Measurements from ENCODE around the gene CHRM4.
A peak's percentile ranks its signal among the peaks of the same experiment; 100 is the strongest.
"Not testable (repeated sequence)": the region's sequence is repeated elsewhere in the genome, so short reads cannot be mapped to it uniquely, and the experiment has no call there.

Gene CHRM4

GRCh38 chr11:46381048-46381818 lies 10.3 kb downstream of the CHRM4 start, which contains the start of gene MDK:
MDK (plus strand) TSS chr11:46381669; CDS start chr11:46382058, 389 bp downstream.
- H2AFZ ChIP-seq (ENCODE audit: low read depth), result peak within 1 kb of the TSS; percentile 18; the same call in 1 of the 2 replicates
- no peak for TF ChIP-seq CTCF (conservative IDR thresholded peaks at IDR 0.05; ENCODE audit: low read depth, low read length)
- no peak within 1 kb of the TSS for H3K27ac ChIP-seq
- no peaks in the 10 kb centered on the region for H3K36me3 ChIP-seq (ENCODE audit: insufficient read depth)
- H3K4me1 ChIP-seq (ENCODE audit: low read depth, poor library complexity, severe bottlenecking), result peaks cover 9% of the 10 kb centered on the region
- no peaks in the 10 kb centered on the region for H3K79me2 ChIP-seq (ENCODE audit: insufficient read depth, low read depth)
- no peaks in the 10 kb centered on the region for H4K20me1 ChIP-seq (ENCODE audit: insufficient read depth)
- no peak within 1 kb of the TSS for H3K4me3 ChIP-seq (IDR thresholded peaks at IDR 0.05; ENCODE audit: insufficient read depth, low read depth, low read length)
- H3K27me3 ChIP-seq (ENCODE audit: insufficient read depth, low read depth), result peaks cover 15% of the 10 kb centered on the region
- peak within 1 kb of the TSS; percentile 100 for H3K4me2 ChIP-seq
- peak within 1 kb of the TSS; percentile 32; the same call in 1 of the 2 replicates for H3K9ac ChIP-seq

GRCh38 chr11:46380340-46381047 lies 11.1 kb downstream of the CHRM4 start:
- Histone ChIP-seq H3K9ac (peak overlapping the region; percentile 32; the same call in 1 of the 2 replicates), H4K20me1 (ENCODE audit: insufficient read depth) (no peaks in the 10 kb centered on the region), H3K27me3 (ENCODE audit: insufficient read depth, low read depth) (peaks cover 15% of the 10 kb centered on the region), H3K36me3 (ENCODE audit: insufficient read depth) (no peaks in the 10 kb centered on the region), H3K4me1 (ENCODE audit: low read depth, poor library complexity, severe bottlenecking) (peaks cover 9% of the 10 kb centered on the region), H3K27ac (no peak overlapping the region), H3K4me2 (peak overlapping the region; percentile 100), H3K79me2 (ENCODE audit: insufficient read depth, low read depth) (no peaks in the 10 kb centered on the region), H3K4me3 (IDR thresholded peaks at IDR 0.05; ENCODE audit: insufficient read depth, low read depth, low read length) (no peak overlapping the region), H2AFZ (ENCODE audit: low read depth) (no peak overlapping the region)
- TF ChIP-seq CTCF (conservative IDR thresholded peaks at IDR 0.05; ENCODE audit: low read depth, low read length), result no peak

GRCh38 chr11:46379482-46380293 lies 11.9 kb downstream of the CHRM4 start:
- H3K4me2 ChIP-seq; H3K36me3 ChIP-seq (ENCODE audit: insufficient read depth); H2AFZ ChIP-seq (ENCODE audit: low read depth); H3K9ac ChIP-seq; H3K4me3 ChIP-seq (IDR thresholded peaks at IDR 0.05; ENCODE audit: insufficient read depth, low read depth, low read length); H4K20me1 ChIP-seq (ENCODE audit: insufficient read depth); H3K27ac ChIP-seq; H3K79me2 ChIP-seq (ENCODE audit: insufficient read depth, low read depth); H3K4me1 ChIP-seq (ENCODE audit: low read depth, poor library complexity, severe bottlenecking): not testable (repeated sequence)
- H3K27me3 ChIP-seq (ENCODE audit: insufficient read depth, low read depth), result peaks cover 15% of the 10 kb centered on the region

DNA sequence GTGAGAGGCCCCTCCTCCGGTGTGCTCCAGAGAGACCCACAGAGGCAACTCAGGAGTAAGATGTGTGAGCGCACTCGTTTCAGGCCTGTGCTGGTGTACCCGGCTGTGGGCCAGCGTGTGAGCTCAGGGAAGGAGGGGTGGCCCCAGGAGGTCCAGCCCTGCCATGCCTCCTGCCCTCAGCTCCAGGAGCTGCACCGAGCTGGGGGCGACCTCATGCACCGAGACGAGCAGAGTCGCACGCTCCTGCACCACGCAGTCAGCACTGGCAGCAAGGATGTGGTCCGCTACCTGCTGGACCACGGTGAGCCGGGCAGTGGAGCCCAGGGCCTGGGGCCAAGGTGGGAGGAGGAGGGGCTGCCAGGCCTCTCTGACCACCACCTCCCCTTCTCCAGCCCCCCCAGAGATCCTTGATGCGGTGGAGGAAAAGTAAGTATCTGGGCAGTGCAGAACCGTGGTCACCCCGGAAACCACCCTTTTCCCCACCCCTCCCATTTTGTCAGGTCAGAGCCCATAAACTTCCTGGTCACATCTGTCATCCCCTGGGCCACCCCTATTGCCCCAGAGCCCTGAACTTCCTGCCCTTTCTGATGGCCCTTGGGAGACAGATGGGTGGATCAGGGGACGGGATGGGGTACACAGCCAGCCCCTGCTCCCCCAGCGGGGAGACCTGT lies 12.6 kb downstream of the CHRM4 start:
- peaks cover 15% of the 10 kb centered on the region for H3K27me3 ChIP-seq (ENCODE audit: insufficient read depth, low read depth)
- H3K4me1 ChIP-seq (ENCODE audit: low read depth, poor library complexity, severe bottlenecking), result peaks cover 9% of the 10 kb centered on the region
- H2AFZ ChIP-seq (ENCODE audit: low read depth), result no peak overlapping the region
- H3K36me3 ChIP-seq (ENCODE audit: insufficient read depth), result no peaks in the 10 kb centered on the region
- H3K4me3 ChIP-seq (IDR thresholded peaks at IDR 0.05; ENCODE audit: insufficient read depth, low read depth, low read length), result no peak overlapping the region
- H3K27ac ChIP-seq, result no peak overlapping the region
- H4K20me1 ChIP-seq (ENCODE audit: insufficient read depth), result no peaks in the 10 kb centered on the region
- no peak overlapping the region for H3K4me2 ChIP-seq
- TF ChIP-seq CTCF (conservative IDR thresholded peaks at IDR 0.05; ENCODE audit: low read depth, low read length), result no peak
- no peak overlapping the region for H3K9ac ChIP-seq
- no peaks in the 10 kb centered on the region for H3K79me2 ChIP-seq (ENCODE audit: insufficient read depth, low read depth)
